ENCODE data around the gene SPARC.

The SPARC gene

DNA sequence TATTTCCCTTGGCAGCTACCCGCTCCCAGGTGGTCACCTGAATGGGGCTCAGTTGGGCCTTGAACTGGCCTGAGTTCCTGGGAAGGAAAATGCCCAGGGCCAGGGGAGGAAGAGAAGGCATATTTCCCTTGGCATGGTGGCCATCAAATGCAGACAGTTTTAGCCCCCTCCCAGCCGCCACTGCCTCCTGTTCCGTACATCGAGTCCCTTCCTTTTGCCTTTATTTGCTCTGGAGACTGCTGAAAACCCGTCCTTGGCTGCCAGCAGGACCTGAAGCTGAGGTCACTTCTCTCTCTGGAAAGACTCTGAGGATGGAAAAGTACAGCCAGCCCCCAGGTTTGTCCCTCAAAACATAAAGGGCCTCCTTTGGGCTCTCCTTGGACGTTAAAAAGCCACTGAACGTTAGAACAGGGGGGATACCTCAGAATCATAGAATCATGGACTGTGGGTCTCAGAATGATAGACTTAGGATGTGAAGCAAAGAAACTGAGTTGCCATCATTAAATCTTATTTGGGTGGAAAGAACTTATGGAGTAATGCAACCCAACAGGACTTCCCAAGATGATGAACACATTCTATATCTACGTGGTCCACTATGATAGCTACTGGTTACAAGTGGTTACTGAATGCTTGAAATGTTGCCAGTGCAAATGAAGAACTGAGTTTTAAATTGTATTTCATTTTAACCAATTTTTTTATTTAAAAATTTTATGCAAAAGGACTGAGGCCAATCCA lies 7.1 kb downstream of the SPARC start:
- WGBS (ENCODE audit: insufficient coverage, insufficient read length): no CpG with 5 or more reads among the region's 8 CpGs
- Histone ChIP-seq H3K36me3 (ENCODE audit: control insufficient read depth, insufficient read depth, low read length) (no peaks in the 10 kb centered on the region), H3K27ac (ENCODE audit: low read length) (no peak overlapping the region), H3K4me1 (ENCODE audit: control insufficient read depth, insufficient read depth, low read length) (peaks cover 7% of the 10 kb centered on the region; the same call in 1 of the 2 replicates), H3K4me3 (ENCODE audit: low read length) (no peak overlapping the region), H3K9me3 (ENCODE audit: control insufficient read depth, insufficient read depth, low read length) (no peaks in the 10 kb centered on the region), H3K27me3 (ENCODE audit: control insufficient read depth, insufficient read depth, low read length) (no peaks in the 10 kb centered on the region)
- DNase-seq (ENCODE audit: low read depth, low spot score): no peak

- H3K4me3 ChIP-seq (ENCODE audit: low read length): no peak overlapping the region
- H3K4me1 ChIP-seq (ENCODE audit: control insufficient read depth, insufficient read depth, low read length): peaks cover 7% of the 10 kb centered on the region; the same call in 1 of the 2 replicates
- no peak overlapping the region for H3K27ac ChIP-seq (ENCODE audit: low read length)
- WGBS (ENCODE audit: insufficient coverage, insufficient read length): no CpG with 5 or more reads among the region's 5 CpGs
- H3K36me3 ChIP-seq (ENCODE audit: control insufficient read depth, insufficient read depth, low read length): peaks cover 2% of the 10 kb centered on the region; the same call in 1 of the 2 replicates
- H3K27me3 ChIP-seq (ENCODE audit: control insufficient read depth, insufficient read depth, low read length): no peaks in the 10 kb centered on the region
- H3K9me3 ChIP-seq (ENCODE audit: control insufficient read depth, insufficient read depth, low read length): no peaks in the 10 kb centered on the region
- no peak for DNase-seq (ENCODE audit: low read depth, low spot score)
Measured at GRCh38 chr5:151678713-151679112, 8.0 kb downstream of the SPARC start.

DNA sequence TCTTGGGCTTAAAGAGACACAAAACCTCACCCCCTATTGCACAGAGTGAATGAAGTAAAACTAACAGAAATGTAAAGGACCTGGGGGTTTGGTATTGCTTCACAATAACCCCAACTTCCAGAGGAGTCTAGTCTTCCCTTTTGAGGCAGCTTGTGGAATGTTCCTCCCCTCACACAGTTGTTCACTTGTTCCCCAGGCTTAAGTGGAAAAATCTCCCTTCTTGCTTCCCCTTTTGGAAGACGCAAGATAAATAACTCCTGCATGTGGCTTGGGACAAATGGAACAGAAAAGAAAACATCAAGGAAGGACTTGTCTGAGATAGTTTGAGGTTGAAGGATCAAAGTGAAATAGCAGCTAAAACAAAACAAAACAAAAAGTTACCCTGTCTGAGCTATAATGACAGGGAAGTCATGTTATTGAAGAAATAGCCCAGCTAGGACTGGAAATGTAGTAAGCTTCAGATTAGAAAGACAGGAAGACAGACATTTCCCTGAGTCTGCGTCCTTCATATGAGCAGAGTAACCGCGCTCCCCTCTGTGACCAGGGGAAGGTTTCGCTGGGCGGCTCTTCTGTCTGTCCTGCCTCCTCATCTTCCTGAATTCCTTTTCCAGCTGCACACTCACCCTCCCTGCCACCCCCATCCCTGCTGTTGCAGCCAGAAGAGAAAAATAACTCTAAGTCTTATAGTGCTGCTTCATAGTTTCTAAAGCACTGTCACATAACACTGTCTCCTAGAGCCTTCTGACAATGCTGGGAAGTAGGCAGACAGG lies 8.8 kb downstream of the SPARC start:
- no peaks in the 10 kb centered on the region for H3K27me3 ChIP-seq (ENCODE audit: control insufficient read depth, insufficient read depth, low read length)
- H3K27ac ChIP-seq (ENCODE audit: low read length): no peak overlapping the region
- WGBS (ENCODE audit: insufficient coverage, insufficient read length): no CpG with 5 or more reads among the region's 6 CpGs
- peaks cover 4% of the 10 kb centered on the region; the same call in 1 of the 2 replicates for H3K36me3 ChIP-seq (ENCODE audit: control insufficient read depth, insufficient read depth, low read length)
- no peak overlapping the region for H3K4me3 ChIP-seq (ENCODE audit: low read length)
- no peak for DNase-seq (ENCODE audit: low read depth, low spot score)
- peaks cover 7% of the 10 kb centered on the region; the same call in 1 of the 2 replicates for H3K4me1 ChIP-seq (ENCODE audit: control insufficient read depth, insufficient read depth, low read length)
- no peaks in the 10 kb centered on the region for H3K9me3 ChIP-seq (ENCODE audit: control insufficient read depth, insufficient read depth, low read length)

DNA sequence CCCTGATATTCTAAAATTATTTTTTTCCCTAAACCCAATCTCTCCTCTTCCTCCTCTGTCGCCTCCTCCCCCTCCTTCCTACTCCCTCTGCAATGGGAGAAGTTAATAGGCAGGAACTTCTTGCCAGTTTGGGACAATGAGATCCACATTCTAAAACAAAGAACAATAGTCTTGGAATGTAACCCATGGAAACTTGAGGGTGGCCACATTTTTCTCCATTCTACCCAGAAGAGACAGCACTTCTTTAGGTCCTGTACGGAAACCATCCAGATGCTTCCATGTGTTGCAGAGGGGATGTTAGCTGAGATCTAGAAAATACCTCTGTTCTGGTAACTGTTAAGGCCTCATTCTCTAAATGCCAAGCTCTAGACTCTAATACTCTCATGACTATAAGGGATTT lies 10.0 kb downstream of the SPARC start:
- H3K9me3 ChIP-seq (ENCODE audit: control insufficient read depth, insufficient read depth, low read length): no peaks in the 10 kb centered on the region
- no peaks in the 10 kb centered on the region for H3K27me3 ChIP-seq (ENCODE audit: control insufficient read depth, insufficient read depth, low read length)
- H3K4me3 ChIP-seq (ENCODE audit: low read length): no peak overlapping the region
- H3K27ac ChIP-seq (ENCODE audit: low read length): no peak overlapping the region
- 100% methylated on average over 1 of the region's 2 CpGs for WGBS (ENCODE audit: insufficient coverage, insufficient read length)
- H3K36me3 ChIP-seq (ENCODE audit: control insufficient read depth, insufficient read depth, low read length): peaks cover 9% of the 10 kb centered on the region; the same call in 1 of the 2 replicates
- no peak for DNase-seq (ENCODE audit: low read depth, low spot score)
- peaks cover 7% of the 10 kb centered on the region; the same call in 1 of the 2 replicates for H3K4me1 ChIP-seq (ENCODE audit: control insufficient read depth, insufficient read depth, low read length)

- peaks cover 7% of the 10 kb centered on the region; the same call in 1 of the 2 replicates for H3K4me1 ChIP-seq (ENCODE audit: control insufficient read depth, insufficient read depth, low read length)
- H3K9me3 ChIP-seq (ENCODE audit: control insufficient read depth, insufficient read depth, low read length): no peaks in the 10 kb centered on the region
- no peak for DNase-seq (ENCODE audit: low read depth, low spot score)
- no peak overlapping the region for H3K4me3 ChIP-seq (ENCODE audit: low read length)
- peaks cover 13% of the 10 kb centered on the region; the same call in 1 of the 2 replicates for H3K36me3 ChIP-seq (ENCODE audit: control insufficient read depth, insufficient read depth, low read length)
- no peaks in the 10 kb centered on the region for H3K27me3 ChIP-seq (ENCODE audit: control insufficient read depth, insufficient read depth, low read length)
- no peak overlapping the region for H3K27ac ChIP-seq (ENCODE audit: low read length)
Measured at GRCh38 chr5:151676314-151676712, 10.4 kb downstream of the SPARC start.

DNA sequence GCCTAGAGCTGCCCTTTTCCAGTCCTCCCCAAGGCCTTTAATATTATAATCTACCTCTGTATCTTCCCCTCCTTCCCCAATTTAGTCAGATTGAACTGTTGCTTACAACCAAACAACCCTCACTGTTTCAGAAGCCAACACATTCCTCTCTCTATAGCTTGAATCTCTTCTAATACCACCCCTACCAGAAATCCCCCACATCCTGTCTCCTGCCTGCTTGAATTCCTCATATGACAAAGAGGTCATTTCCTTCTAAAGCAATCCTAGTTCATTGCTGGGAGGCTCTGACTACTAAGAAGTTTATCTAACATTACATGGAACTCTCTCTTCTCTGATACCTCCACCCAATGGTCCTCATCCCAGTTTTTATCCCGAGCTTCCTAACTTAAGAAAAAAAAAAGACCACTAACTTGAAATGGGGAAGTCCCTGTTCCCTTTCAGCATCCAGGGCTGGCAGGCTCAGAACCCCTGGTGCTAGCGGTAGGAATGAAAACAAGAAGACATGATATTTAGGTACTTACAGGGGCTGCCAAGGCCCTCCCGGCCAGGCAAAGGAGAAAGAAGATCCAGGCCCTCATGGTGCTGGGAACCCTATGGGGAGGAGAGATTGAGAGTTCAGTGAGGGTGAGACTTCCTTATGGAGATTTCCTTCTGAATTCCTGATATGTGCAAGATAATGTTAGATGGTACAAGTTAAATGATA lies 11.0 kb downstream of the SPARC start:
- Histone ChIP-seq H3K4me3 (ENCODE audit: low read length) (no peak overlapping the region), H3K4me1 (ENCODE audit: control insufficient read depth, insufficient read depth, low read length) (peaks cover 7% of the 10 kb centered on the region; the same call in 1 of the 2 replicates), H3K36me3 (ENCODE audit: control insufficient read depth, insufficient read depth, low read length) (peaks cover 16% of the 10 kb centered on the region; the same call in 1 of the 2 replicates), H3K27me3 (ENCODE audit: control insufficient read depth, insufficient read depth, low read length) (no peaks in the 10 kb centered on the region), H3K9me3 (ENCODE audit: control insufficient read depth, insufficient read depth, low read length) (no peaks in the 10 kb centered on the region), H3K27ac (ENCODE audit: low read length) (no peak overlapping the region)
- DNase-seq (ENCODE audit: low read depth, low spot score): no peak
- no CpG with 5 or more reads among the region's 3 CpGs for WGBS (ENCODE audit: insufficient coverage, insufficient read length)

- H3K36me3 ChIP-seq (ENCODE audit: control insufficient read depth, insufficient read depth, low read length): peaks cover 25% of the 10 kb centered on the region; the same call in 1 of the 2 replicates
- no peak overlapping the region for H3K27ac ChIP-seq (ENCODE audit: low read length)
- peaks cover 7% of the 10 kb centered on the region; the same call in 1 of the 2 replicates for H3K4me1 ChIP-seq (ENCODE audit: control insufficient read depth, insufficient read depth, low read length)
- no peaks in the 10 kb centered on the region for H3K9me3 ChIP-seq (ENCODE audit: control insufficient read depth, insufficient read depth, low read length)
- H3K27me3 ChIP-seq (ENCODE audit: control insufficient read depth, insufficient read depth, low read length): no peaks in the 10 kb centered on the region
- DNase-seq (ENCODE audit: low read depth, low spot score): no peak
- H3K4me3 ChIP-seq (ENCODE audit: low read length): no peak overlapping the region
- WGBS (ENCODE audit: insufficient coverage, insufficient read length): no CpG with 5 or more reads among the region's 4 CpGs
Measured at GRCh38 chr5:151674626-151675610, 11.8 kb downstream of the SPARC start.

- Histone ChIP-seq H3K9me3 (ENCODE audit: control insufficient read depth, insufficient read depth, low read length) (no peaks in the 10 kb centered on the region), H3K36me3 (ENCODE audit: control insufficient read depth, insufficient read depth, low read length) (peaks cover 31% of the 10 kb centered on the region), H3K4me1 (ENCODE audit: control insufficient read depth, insufficient read depth, low read length) (peaks cover 6% of the 10 kb centered on the region; the same call in 1 of the 2 replicates), H3K27ac (ENCODE audit: low read length) (no peak overlapping the region), H3K27me3 (ENCODE audit: control insufficient read depth, insufficient read depth, low read length) (no peaks in the 10 kb centered on the region), H3K4me3 (ENCODE audit: low read length) (no peak overlapping the region)
- WGBS (ENCODE audit: insufficient coverage, insufficient read length): no CpG with 5 or more reads among the region's 4 CpGs
- no peak for DNase-seq (ENCODE audit: low read depth, low spot score)
Measured at GRCh38 chr5:151673421-151673820, 13.3 kb downstream of the SPARC start.

DNA sequence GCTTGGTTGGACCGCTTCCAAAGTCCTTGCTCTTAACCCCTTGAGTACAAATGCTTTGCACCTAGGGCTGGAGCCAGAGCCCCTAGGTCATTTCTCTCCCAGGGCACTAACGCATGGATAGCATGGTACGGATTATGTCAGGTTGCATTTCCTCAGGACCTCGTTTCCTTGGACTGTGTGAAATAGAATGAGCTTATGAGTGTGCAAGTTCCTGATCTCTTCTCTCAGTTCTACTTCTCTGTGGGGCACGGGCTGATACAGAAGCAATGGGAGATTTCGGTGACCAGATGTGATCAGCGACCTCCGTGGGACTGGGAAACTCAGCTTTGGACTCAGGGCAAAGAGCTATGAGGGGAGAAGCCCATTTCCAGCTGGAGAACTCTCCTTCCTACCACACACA lies 14.2 kb downstream of the SPARC start:
- no CpG with 5 or more reads among the region's 8 CpGs for WGBS (ENCODE audit: insufficient coverage, insufficient read length)
- H3K4me3 ChIP-seq (ENCODE audit: low read length): no peak overlapping the region
- H3K27me3 ChIP-seq (ENCODE audit: control insufficient read depth, insufficient read depth, low read length): no peaks in the 10 kb centered on the region
- peaks cover 4% of the 10 kb centered on the region; the same call in 1 of the 2 replicates for H3K4me1 ChIP-seq (ENCODE audit: control insufficient read depth, insufficient read depth, low read length)
- no peak for DNase-seq (ENCODE audit: low read depth, low spot score)
- peaks cover 34% of the 10 kb centered on the region for H3K36me3 ChIP-seq (ENCODE audit: control insufficient read depth, insufficient read depth, low read length)
- no peak overlapping the region for H3K27ac ChIP-seq (ENCODE audit: low read length)
- no peaks in the 10 kb centered on the region for H3K9me3 ChIP-seq (ENCODE audit: control insufficient read depth, insufficient read depth, low read length)

Data from iPS DF 6.9 (cell line).